Heart left ventricle (tissue), 16 donors: ENCODE measurements around the gene ING5. TPM values are rescaled to one million over a fixed set of nuclear protein-coding genes. Genes with fewer than 3 reads are reported as not detected.

ENCODE experiments used
- ATAC-seq, 4 donors: fragments of 200-7000 bp; cut with Tn5 transposase; one replicate each; pipeline ENCODE4 v1.9.1; 2020 to 2022; ENCODE audit warnings: moderate library complexity in 4 of 4, mild to moderate bottlenecking in 3 of 4, moderate number of reproducible peaks in 1 of 4
- DNase-seq, 5 donors: peaks; one replicate each; pipeline ENCODE4 v3.0.0-alpha.2; 2020
- H3K27ac ChIP-seq, 12 donors: fragments of 200-600 bp; sonication (generic) in 4 of 12; one replicate each; pipeline versions ENCODE4 v1.5.0 to v1.8.0; 2016 to 2022; ENCODE audit warnings: mild to moderate bottlenecking in 2 of 12
- H3K27me3 ChIP-seq, 9 donors: fragments of 200-600 bp; sonication (generic) in 2 of 9; one replicate each; pipeline versions ENCODE4 v1.5.1 to v1.8.0; 2016 to 2022; ENCODE audit warnings: mild to moderate bottlenecking in 3 of 9
- H3K36me3 ChIP-seq, 9 donors: fragments of 200-600 bp; sonication (generic) in 2 of 9; one replicate each; pipeline versions ENCODE4 v1.5.0 to v1.8.0; 2018 to 2022; ENCODE audit warnings: mild to moderate bottlenecking in 2 of 9
- H3K4me1 ChIP-seq, 12 donors: fragments of 200-600 bp; sonication (generic) in 4 of 12; one replicate each; pipeline versions ENCODE4 v1.5.0 to v1.8.0; 2016 to 2022; ENCODE audit warnings: mild to moderate bottlenecking in 3 of 12
- H3K4me3 ChIP-seq, 12 donors: fragments of 200-600 bp; sonication (generic) in 4 of 12; one replicate each; pipeline versions ENCODE4 v1.5.0 to v1.8.0; 2017 to 2022; ENCODE audit warnings: mild to moderate bottlenecking in 9 of 12, moderate library complexity in 4 of 12
- H3K9me3 ChIP-seq, 12 donors: fragments of 200-600 bp; sonication (generic) in 4 of 12; one replicate each; pipeline versions ENCODE4 v1.5.0 to v1.8.0; 2016 to 2022; ENCODE audit warnings: mild to moderate bottlenecking in 1 of 12
- CTCF ChIP-seq, 12 donors: fragments of 200-600 bp; sonication (generic) in 4 of 12; IDR thresholded peaks; one replicate each; pipeline versions ENCODE4 v1.5.0 to v1.8.0; 2018 to 2022; ENCODE audit warnings: antibody characterized with exemption in 12 of 12, mild to moderate bottlenecking in 5 of 12
- POLR2A ChIP-seq, 2 donors: fragments of 450-650 bp; IDR thresholded peaks; one replicate each; pipeline ENCODE4 v1.6.1; 2017; ENCODE audit warnings: antibody characterized with exemption in 2 of 2, mild to moderate bottlenecking in 2 of 2, moderate library complexity in 2 of 2
- WGBS, 4 donors: extraction: QIAGEN DNeasy Blood & Tissue Kit in 2 of 4; methylation state at CpG; one replicate each; pipeline versions ENCODE4 v1.1.5 to v1.1.7; 2013 to 2018; 5-methylcytosine and 5-hydroxymethylcytosine counted together
- intact Hi-C, 10 donors: fragments of 100-400 bp; cut with DNase I; formaldehyde crosslinking; loops; one replicate each; pipeline versions ENCODE4 v1.11.1 to v1.14.2; 2022
- polyA plus RNA-seq, 2 donors: library from polyadenylated mRNA; stranded (reverse); fragments of 200-250 nt; gene quantifications; one replicate each; pipeline ENCODE4 v1.2.3, GENCODE V29; 2013
- total RNA-seq, 9 donors: library from RNA; depleted of rRNA in 2 of 9; stranded (reverse); fragments of >200 nt in 2 of 9; fragmentation: NEBNext Ultra II Directional in 3 of 9; extraction: Animal tissue kit (Norgen Biotek cat#: 25700) in 3 of 9; gene quantifications; one replicate each; pipeline versions ENCODE4 v1.1.0 to v1.2.4, GENCODE V29; 2016 to 2023
- donor health status: ischemic (EF 13 %, LVEDD 7.1; RV severe dilation, severe dysfunction).
- donor health status: healthy with polysubstance abuse.
- donor health status: DM: no; HTN: yes; CAD: no.
- donor health status: DM: no; HTN: no; CAD: no.
- donor health status: ischemic (EF 25% LVEDD 6.9; RV normal size, moderate dysfunction).
- donor health status: ischemic (EF 25% LVEDD 5.7; RV mildly dilated, moderate dysfunction).
- donor health status: healthy.
- donor health status: DM: yes; HTN: yes; CAD: no.
- donor health status: ischemic (EF 35%, LVEDD 5.7; RV mildly dilated, moderate dysfunction).
- donor health status: nonischemic (EF 11% LVEDD 7.7; RV severe dilation, severe dysfunction).
- donor health status: DM: yes; HTN: yes; CAD: no.
- donor health status: PGD.
- donor health status: ischemic (EF 29% LVEDD 5.4; RV normal size, mild dysfunction).
- donor health status: nonischemic (EF 23%, LVEDD 6.1; RV moderate dilation, normal function).

The ING5 gene
- total and polyA plus RNA-seq, 11 donors = 11.8 to 29.3 (median 18.2) TPM

- H3K4me3 ChIP-seq = no peak overlapping the region
- TF ChIP-seq CTCF (IDR thresholded peaks at IDR 0.05) (no peak), POLR2A (IDR thresholded peaks at IDR 0.05) (no peak)
- 92 to 96% (median 93%) methylated on average over 12 of the region's 12 CpGs for WGBS, 4 donors
- intact Hi-C loops = no loop called here
- H3K27me3 ChIP-seq = no peaks in the 10 kb centered on the region
- no peak overlapping the region for H3K27ac ChIP-seq
- H3K4me1 ChIP-seq = no peaks in the 10 kb centered on the region
- ATAC-seq (no peak), DNase-seq (no peak)
- H3K9me3 ChIP-seq = peaks cover 0 to 5% (median 0%) of the 10 kb centered on the region in 12 donors
- peaks cover 0 to 87% (median 63%) of the 10 kb centered on the region in 9 donors for H3K36me3 ChIP-seq
Observed at GRCh38 chr2:241721852-241722251, 20.0 kb downstream of the ING5 start.

GRCh38 chr2:241722896-241723454, 21.1 kb downstream of the ING5 start:
- intact Hi-C loops = no loop called here
- ATAC-seq = no peak
- Histone ChIP-seq H3K4me1 (peaks cover 0 to 5% (median 0%) of the 10 kb centered on the region in 12 donors), H3K9me3 (peaks cover 0 to 5% (median 0%) of the 10 kb centered on the region in 12 donors), H3K36me3 (peaks cover 0 to 76% (median 54%) of the 10 kb centered on the region in 9 donors), H3K27me3 (no peaks in the 10 kb centered on the region), H3K27ac (no peak overlapping the region), H3K4me3 (no peak overlapping the region)
- no peak for DNase-seq
- 96 to 99% (median 97%) methylated on average over 19 to 21 of the region's 21 CpGs for WGBS, 4 donors
- TF ChIP-seq CTCF (IDR thresholded peaks at IDR 0.05) (no peak), POLR2A (IDR thresholded peaks at IDR 0.05) (no peak)

GRCh38 chr2:241724259-241724974, 22.6 kb downstream of the ING5 start:
- Histone ChIP-seq H3K9me3 (peaks cover 0 to 5% (median 0%) of the 10 kb centered on the region in 12 donors), H3K4me1 (peaks cover 0 to 17% (median 0%) of the 10 kb centered on the region in 12 donors), H3K4me3 (no peak overlapping the region), H3K27me3 (no peaks in the 10 kb centered on the region), H3K27ac (no peak overlapping the region), H3K36me3 (peaks cover 0 to 63% (median 44%) of the 10 kb centered on the region in 9 donors)
- intact Hi-C loops = no loop called here
- WGBS, 4 donors = 92 to 95% (median 94%) methylated on average over 32 to 41 of the region's 41 CpGs
- DNase-seq = peak in 1 of 5 donors; percentile 23
- ATAC-seq = no peak
- TF ChIP-seq CTCF (IDR thresholded peaks at IDR 0.05) (peak in 9 of 12 donors; percentile 14 to 41 (median 36)), POLR2A (IDR thresholded peaks at IDR 0.05) (no peak)
